ENCODE data around the gene CAMSAP2. TPM values are rescaled to one million over a fixed set of nuclear protein-coding genes. Genes with fewer than 3 reads are reported as not detected.

The CAMSAP2 gene
- total and polyA plus RNA-seq, 2 of the 8 experiments (the other 6 are each of a cell fraction or from before 2014, with no cell fraction given), result 4.2 to 27.6 TPM

- TF ChIP-seq CHD7 (IDR thresholded peaks at IDR 0.05; ENCODE audit: insufficient replicate concordance, low read length), result no peak
- no peak for TF ChIP-seq GTF2F1 (IDR thresholded peaks at IDR 0.05; ENCODE audit: borderline replicate concordance, low read depth, low read length)
- no peak for TF ChIP-seq SIX5 (IDR thresholded peaks at IDR 0.05; ENCODE audit: low read depth, low read length)
- no peak for TF ChIP-seq SP1 (IDR thresholded peaks at IDR 0.05; ENCODE audit: low read depth, low read length)
These were observed 924 bp upstream of the CAMSAP2 start (continued) for GRCh38 chr1:200737647-200738291.
